HepG2 (cell line): Measurements from ENCODE around the gene PDP2. TPM values are rescaled to one million over a fixed set of nuclear protein-coding genes. Genes with fewer than 3 reads are reported as not detected.

Experiments used
- CREB3 ChIP-seq: sonication (generic); formaldehyde crosslinking; IDR thresholded peaks from 2 replicates; pipeline ENCODE4 v1.5.0; 2020; ENCODE audit warnings: missing genetic modification reagents
- FOSL2 ChIP-seq: sonication (generic); formaldehyde crosslinking; IDR thresholded peaks from 2 replicates; pipeline ENCODE4 v1.4.0; 2020; ENCODE audit warnings: missing genetic modification reagents
- FOXM1 ChIP-seq: sonication (generic); formaldehyde crosslinking; IDR thresholded peaks from 2 replicates; pipeline ENCODE4 v1.5.0; 2020; ENCODE audit warnings: missing genetic modification reagents
- GPN1 ChIP-seq: sonication (generic); formaldehyde crosslinking; IDR thresholded peaks from 2 replicates; pipeline ENCODE4 v1.5.1; 2020; ENCODE audit warnings: missing genetic modification reagents, borderline replicate concordance
- HMG20A ChIP-seq: IDR thresholded peaks from 2 replicates; pipeline ENCODE4 v1.6.1; 2016; ENCODE audit warnings: borderline replicate concordance
- JARID2 ChIP-seq: sonication (generic); formaldehyde crosslinking; IDR thresholded peaks from 2 replicates; pipeline ENCODE4 v1.8.1; 2023; ENCODE audit warnings: missing genetic modification reagents, inconsistent platforms; ENCODE audit not compliant: insufficient replicate concordance
- MLXIP ChIP-seq: sonication (generic); formaldehyde crosslinking; IDR thresholded peaks from 2 replicates; pipeline ENCODE4 v1.9.0; 2021; ENCODE audit warnings: missing genetic modification reagents, borderline replicate concordance
- NFE2 ChIP-seq: sonication (generic); formaldehyde crosslinking; IDR thresholded peaks from 2 replicates; pipeline ENCODE4 v1.4.0; 2020; ENCODE audit warnings: missing genetic modification reagents
- PBX3 ChIP-seq: sonication (generic); formaldehyde crosslinking; IDR thresholded peaks from 2 replicates; pipeline ENCODE4 v1.8.1; 2023; ENCODE audit warnings: missing genetic modification reagents, inconsistent platforms, borderline replicate concordance
- PHF21A ChIP-seq: sonication (generic); formaldehyde crosslinking; IDR thresholded peaks from 2 replicates; pipeline ENCODE4 v1.5.0; 2020; ENCODE audit warnings: mild to moderate bottlenecking, missing genetic modification reagents
- PLRG1 ChIP-seq: fragments of 450-650 bp; conservative IDR thresholded peaks from 2 replicates; pipeline ENCODE4 v1.6.1; 2016
- RARA ChIP-seq: IDR thresholded peaks from 2 replicates; pipeline ENCODE4 v1.6.1; 2016; ENCODE audit warnings: missing genetic modification reagents, missing compliant biosample characterization
- RARG ChIP-seq: sonication (generic); formaldehyde crosslinking; IDR thresholded peaks from 2 replicates; pipeline ENCODE4 v1.4.0; 2020; ENCODE audit warnings: low read depth, mild to moderate bottlenecking, missing genetic modification reagents
- ZFP1 ChIP-seq: IDR thresholded peaks from 2 replicates; pipeline ENCODE4 v1.6.1; 2016
- ZHX1 ChIP-seq: sonication (generic); formaldehyde crosslinking; IDR thresholded peaks from 2 replicates; pipeline ENCODE4 v1.8.1; 2022; ENCODE audit warnings: low read depth, mild to moderate bottlenecking, missing genetic modification reagents
- ZNF256 ChIP-seq: sonication (generic); formaldehyde crosslinking; conservative IDR thresholded peaks from 2 replicates; pipeline ENCODE4 v1.4.0; 2020; ENCODE audit warnings: missing genetic modification reagents
- ZNF460 ChIP-seq: sonication (generic); formaldehyde crosslinking; IDR thresholded peaks from 2 replicates; pipeline ENCODE4 v1.5.1; 2020; ENCODE audit warnings: missing genetic modification reagents, mild to moderate bottlenecking, borderline replicate concordance
- ZNF510 ChIP-seq: sonication (generic); formaldehyde crosslinking; IDR thresholded peaks from 2 replicates; pipeline ENCODE4 v1.4.0; 2020; ENCODE audit warnings: low read depth, mild to moderate bottlenecking, missing genetic modification reagents
- ZNF547 ChIP-seq: sonication (generic); formaldehyde crosslinking; IDR thresholded peaks from 2 replicates; pipeline ENCODE4 v1.5.1; 2020; ENCODE audit warnings: mild to moderate bottlenecking, missing genetic modification reagents
- ZNF776 ChIP-seq: sonication (generic); formaldehyde crosslinking; IDR thresholded peaks from 2 replicates; pipeline ENCODE4 v1.4.0; 2020; ENCODE audit warnings: mild to moderate bottlenecking, missing genetic modification reagents
- ZNF782 ChIP-seq: sonication (generic); formaldehyde crosslinking; IDR thresholded peaks from 2 replicates; pipeline ENCODE4 v1.4.0; 2020; ENCODE audit warnings: missing genetic modification reagents, mild to moderate bottlenecking, borderline replicate concordance
- ZNF790 ChIP-seq: sonication (generic); formaldehyde crosslinking; IDR thresholded peaks from 2 replicates; pipeline ENCODE4 v1.8.0; 2022; ENCODE audit warnings: missing genetic modification reagents, mild to moderate bottlenecking, borderline replicate concordance
- ZSCAN9 ChIP-seq: IDR thresholded peaks from 2 replicates; pipeline ENCODE4 v1.6.1; 2016; ENCODE audit warnings: borderline replicate concordance
- polyA plus RNA-seq, 8 experiments: library from polyadenylated mRNA; depleted of rRNA in 3 of 8; stranded (reverse) in 7 of 8; unstranded in 1 of 8; fragments of >200 nt; fragmentation: Illumina TruSeq in 4 of 8; extraction: Trizol in 4 of 8; gene quantifications; 2 replicates each; pipeline versions ENCODE4 v1.2.1 to v1.2.3, GENCODE V29; 2011 to 2016; ENCODE audit warnings: low read depth in 4 of 8, missing spikeins in 1 of 8, mixed read lengths in 1 of 8; ENCODE audit not compliant: insufficient read depth in 1 of 8
- total RNA-seq, 5 experiments: library from RNA; depleted of rRNA; stranded (reverse); fragments of >200 nt; fragmentation: Illumina TruSeq; extraction: Trizol; gene quantifications; 2 replicates each; pipeline ENCODE4 v1.2.3, GENCODE V29; 2016; ENCODE audit warnings: low read depth in 1 of 5

The PDP2 gene
- total and polyA plus RNA-seq, 2 of the 13 experiments (the other 11 are each of a cell fraction or from before 2014, with no cell fraction given), result 12.8 to 15.8 TPM

GRCh38 chr16:66880288-66881013, at the start of gene PDP2 (continued):
- TF ChIP-seq PBX3 (CRISPR knock-in tag), result peak; percentile 97
- TF ChIP-seq ZNF510 (CRISPR knock-in tag), result peak; percentile 94; the same call in 1 of the 2 replicates
- TF ChIP-seq FOXM1, result 0 out of 2 replicates have a peak, but pooled peaks have one; percentile 17
- TF ChIP-seq ZFP1 (CRISPR knock-in tag), result peak; percentile 92
- TF ChIP-seq ZHX1 (CRISPR knock-in tag), result peak; percentile 71; the same call in 1 of the 2 replicates
- peak; percentile 73; the same call in 1 of the 2 replicates for TF ChIP-seq PHF21A (CRISPR knock-in tag)
- TF ChIP-seq FOSL2 (CRISPR knock-in tag), result peak; percentile 17; the same call in 1 of the 2 replicates
- TF ChIP-seq ZNF790 (CRISPR knock-in tag), result peak; percentile 90; the same call in 1 of the 2 replicates
- peak; percentile 55 for TF ChIP-seq JARID2 (CRISPR knock-in tag)
- peak; percentile 4; the same call in 1 of the 2 replicates for TF ChIP-seq HMG20A (CRISPR knock-in tag)
- TF ChIP-seq RARG (CRISPR knock-in tag), result peak; percentile 67; the same call in 1 of the 2 replicates
- peak; percentile 70 for TF ChIP-seq ZNF256
- TF ChIP-seq ZNF547, result peak; percentile 98
- no peak; the same call in 1 of the 2 replicates for TF ChIP-seq ZNF782 (CRISPR knock-in tag)
- peak; percentile 49; the same call in 1 of the 2 replicates for TF ChIP-seq RARA
- TF ChIP-seq CREB3 (CRISPR knock-in tag), result peak; percentile 98
- peak; percentile 83; the same call in 1 of the 2 replicates for TF ChIP-seq GPN1 (CRISPR knock-in tag)
- TF ChIP-seq ZNF460 (CRISPR knock-in tag), result no peak
- TF ChIP-seq MLXIP (CRISPR knock-in tag), result peak; percentile 61; the same call in 1 of the 2 replicates
- peak; percentile 24; the same call in 1 of the 2 replicates for TF ChIP-seq NFE2
- TF ChIP-seq ZSCAN9 (CRISPR knock-in tag), result peak; percentile 84
- TF ChIP-seq ZNF776 (CRISPR knock-in tag), result peak; percentile 97
- no peak for TF ChIP-seq PLRG1
